ENCODE measurements around the gene FRA10AC1.

DNA sequence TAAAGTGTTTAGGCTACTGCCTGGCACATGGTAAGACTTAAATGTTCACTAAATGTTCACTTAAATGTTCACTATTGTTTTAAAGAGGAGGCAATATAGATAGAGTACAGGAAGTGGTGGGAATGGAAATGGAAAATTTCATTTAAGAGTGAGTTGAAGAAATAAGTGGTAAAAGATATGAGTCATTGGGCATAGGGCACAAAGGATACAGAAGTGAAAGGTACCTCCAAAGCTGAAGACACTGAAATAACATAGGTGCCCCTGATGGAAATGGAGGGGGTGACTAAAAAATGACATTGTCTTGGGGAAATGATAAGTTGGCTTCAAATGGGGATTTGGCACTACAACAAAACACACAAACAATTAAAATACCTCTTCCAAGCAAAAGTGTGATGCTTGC is 5.2 kb upstream of the FRA10AC1 start:
- TF ChIP-seq, protein P1, sequence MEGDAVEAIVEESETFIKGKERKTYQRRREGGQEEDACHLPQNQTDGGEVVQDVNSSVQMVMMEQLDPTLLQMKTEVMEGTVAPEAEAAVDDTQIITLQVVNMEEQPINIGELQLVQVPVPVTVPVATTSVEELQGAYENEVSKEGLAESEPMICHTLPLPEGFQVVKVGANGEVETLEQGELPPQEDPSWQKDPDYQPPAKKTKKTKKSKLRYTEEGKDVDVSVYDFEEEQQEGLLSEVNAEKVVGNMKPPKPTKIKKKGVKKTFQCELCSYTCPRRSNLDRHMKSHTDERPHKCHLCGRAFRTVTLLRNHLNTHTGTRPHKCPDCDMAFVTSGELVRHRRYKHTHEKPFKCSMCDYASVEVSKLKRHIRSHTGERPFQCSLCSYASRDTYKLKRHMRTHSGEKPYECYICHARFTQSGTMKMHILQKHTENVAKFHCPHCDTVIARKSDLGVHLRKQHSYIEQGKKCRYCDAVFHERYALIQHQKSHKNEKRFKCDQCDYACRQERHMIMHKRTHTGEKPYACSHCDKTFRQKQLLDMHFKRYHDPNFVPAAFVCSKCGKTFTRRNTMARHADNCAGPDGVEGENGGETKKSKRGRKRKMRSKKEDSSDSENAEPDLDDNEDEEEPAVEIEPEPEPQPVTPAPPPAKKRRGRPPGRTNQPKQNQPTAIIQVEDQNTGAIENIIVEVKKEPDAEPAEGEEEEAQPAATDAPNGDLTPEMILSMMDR (conservative IDR thresholded peaks at IDR 0.05; ENCODE audit: low read depth, low read length), result no peak
- no peak for TF ChIP-seq EZH2 (IDR thresholded peaks at IDR 0.05; ENCODE audit: borderline replicate concordance, low read depth, low read length, poor library complexity, severe bottlenecking)
